HUES48 (cell line): ENCODE measurements around the gene EEF1A2.
A peak's percentile ranks its signal among the peaks of the same experiment; 100 is the strongest.

Experiments used
- H3K27ac ChIP-seq: one replicate; pipeline ENCODE4 v1.7.0; 2013; ENCODE audit warnings: low read depth, low read length, inconsistent platforms
- H3K27me3 ChIP-seq: 2 replicates; pipeline ENCODE4 v1.6.1; 2013; ENCODE audit warnings: mild to moderate bottlenecking, low read length; ENCODE audit not compliant: control insufficient read depth, insufficient read depth
- H3K36me3 ChIP-seq: 2 replicates; pipeline ENCODE4 v1.6.1; 2013; ENCODE audit warnings: low read length; ENCODE audit not compliant: control insufficient read depth, insufficient read depth
- H3K4me1 ChIP-seq: 2 replicates; pipeline ENCODE4 v1.6.1; 2013; ENCODE audit warnings: mild to moderate bottlenecking, low read length; ENCODE audit not compliant: control insufficient read depth, insufficient read depth
- H3K4me3 ChIP-seq: 2 replicates; pipeline ENCODE4 v1.5.1; 2013; ENCODE audit warnings: mild to moderate bottlenecking, low read depth, low read length
- H3K9ac ChIP-seq: 2 replicates; pipeline ENCODE4 v1.6.1; 2013; ENCODE audit warnings: mild to moderate bottlenecking, low read depth, low read length, moderate library complexity
- H3K9me3 ChIP-seq: 2 replicates; pipeline ENCODE4 v1.6.1; 2013; ENCODE audit warnings: low read length; ENCODE audit not compliant: control insufficient read depth, insufficient read depth

EEF1A2 gene

GRCh38 chr20:63492518-63492917 lies 6.4 kb downstream of the EEF1A2 start:
- peaks cover 7% of the 10 kb centered on the region; the same call in 1 of the 2 replicates for H3K4me1 ChIP-seq
- no peak overlapping the region for H3K27ac ChIP-seq
- H3K36me3 ChIP-seq, result peaks cover 12% of the 10 kb centered on the region
- no peak overlapping the region for H3K9ac ChIP-seq
- no peak overlapping the region for H3K4me3 ChIP-seq
- H3K9me3 ChIP-seq, result no peaks in the 10 kb centered on the region
- peaks cover 30% of the 10 kb centered on the region for H3K27me3 ChIP-seq

GRCh38 chr20:63491635-63492230 lies 7.2 kb downstream of the EEF1A2 start:
- Histone ChIP-seq H3K9me3 (no peaks in the 10 kb centered on the region), H3K4me1 (peaks cover 7% of the 10 kb centered on the region; the same call in 1 of the 2 replicates), H3K36me3 (peaks cover 12% of the 10 kb centered on the region), H3K27ac (no peak overlapping the region), H3K4me3 (no peak overlapping the region), H3K9ac (no peak overlapping the region), H3K27me3 (peaks cover 27% of the 10 kb centered on the region)

GRCh38 chr20:63491078-63491477 lies 7.8 kb downstream of the EEF1A2 start:
- Histone ChIP-seq H3K36me3 (peaks cover 12% of the 10 kb centered on the region), H3K4me1 (peaks cover 3% of the 10 kb centered on the region; the same call in 1 of the 2 replicates), H3K9me3 (no peaks in the 10 kb centered on the region), H3K4me3 (no peak overlapping the region), H3K27me3 (peaks cover 21% of the 10 kb centered on the region), H3K27ac (no peak overlapping the region), H3K9ac (no peak overlapping the region)

- peaks cover 12% of the 10 kb centered on the region for H3K36me3 ChIP-seq
- no peak overlapping the region for H3K4me3 ChIP-seq
- H3K9me3 ChIP-seq, result no peaks in the 10 kb centered on the region
- no peak overlapping the region for H3K9ac ChIP-seq
- no peak overlapping the region for H3K27ac ChIP-seq
- H3K27me3 ChIP-seq, result peaks cover 21% of the 10 kb centered on the region
- H3K4me1 ChIP-seq, result peaks cover 3% of the 10 kb centered on the region; the same call in 1 of the 2 replicates
Observed at GRCh38 chr20:63490416-63490815, 8.5 kb downstream of the EEF1A2 start.

GRCh38 chr20:63488315-63489251 lies 10.3 kb downstream of the EEF1A2 start:
- no peak overlapping the region for H3K9ac ChIP-seq
- H3K4me3 ChIP-seq, result peak overlapping the region; percentile 29; the same call in 1 of the 2 replicates

GRCh38 chr20:63487781-63488241 lies 11.1 kb downstream of the EEF1A2 start:
- H3K9me3 ChIP-seq, result no peaks in the 10 kb centered on the region
- H3K27me3 ChIP-seq, result peaks cover 21% of the 10 kb centered on the region
- H3K4me1 ChIP-seq, result peaks cover 3% of the 10 kb centered on the region; the same call in 1 of the 2 replicates
- H3K27ac ChIP-seq, result no peak overlapping the region
- H3K36me3 ChIP-seq, result peaks cover 9% of the 10 kb centered on the region; the same call in 1 of the 2 replicates
- H3K9ac ChIP-seq, result no peak overlapping the region
- peak overlapping the region; percentile 32; the same call in 1 of the 2 replicates for H3K4me3 ChIP-seq

More at GRCh38 chr20:63488315-63489251, 10.3 kb downstream of the EEF1A2 start:
- Histone ChIP-seq H3K9me3 (no peaks in the 10 kb centered on the region), H3K36me3 (peaks cover 9% of the 10 kb centered on the region; the same call in 1 of the 2 replicates), H3K27me3 (peaks cover 21% of the 10 kb centered on the region), H3K4me1 (peaks cover 3% of the 10 kb centered on the region; the same call in 1 of the 2 replicates), H3K27ac (no peak overlapping the region)

- Histone ChIP-seq H3K9me3 (no peaks in the 10 kb centered on the region), H3K27ac (no peak overlapping the region), H3K27me3 (peaks cover 21% of the 10 kb centered on the region), H3K4me1 (peaks cover 3% of the 10 kb centered on the region; the same call in 1 of the 2 replicates), H3K4me3 (no peak overlapping the region), H3K9ac (no peak overlapping the region), H3K36me3 (peaks cover 4% of the 10 kb centered on the region; the same call in 1 of the 2 replicates)
Observed at GRCh38 chr20:63487116-63487764, 11.6 kb downstream of the EEF1A2 start.

GRCh38 chr20:63486300-63486855 lies 12.5 kb downstream of the EEF1A2 start:
- peaks cover 21% of the 10 kb centered on the region for H3K27me3 ChIP-seq
- H3K4me1 ChIP-seq, result peaks cover 11% of the 10 kb centered on the region; the same call in 1 of the 2 replicates
- H3K36me3 ChIP-seq, result 0 out of 2 replicates have a peak, but pooled peaks cover 2% of the 10 kb centered on the region
- no peak overlapping the region for H3K4me3 ChIP-seq
- no peak overlapping the region for H3K27ac ChIP-seq
- H3K9me3 ChIP-seq, result no peaks in the 10 kb centered on the region
- H3K9ac ChIP-seq, result no peak overlapping the region

- Histone ChIP-seq H3K27ac (no peak overlapping the region), H3K9ac (no peak overlapping the region), H3K36me3 (no peaks in the 10 kb centered on the region)
Observed at GRCh38 chr20:63484651-63485403, 14.1 kb downstream of the EEF1A2 start.

GRCh38 chr20:63484236-63484635 lies 14.6 kb downstream of the EEF1A2 start:
- H3K27me3 ChIP-seq, result peaks cover 18% of the 10 kb centered on the region
- no peak overlapping the region for H3K9ac ChIP-seq
- no peaks in the 10 kb centered on the region for H3K36me3 ChIP-seq
- H3K27ac ChIP-seq, result no peak overlapping the region
- H3K4me3 ChIP-seq, result no peak overlapping the region
- H3K9me3 ChIP-seq, result no peaks in the 10 kb centered on the region
- peaks cover 11% of the 10 kb centered on the region; the same call in 1 of the 2 replicates for H3K4me1 ChIP-seq

More at GRCh38 chr20:63484651-63485403, 14.1 kb downstream of the EEF1A2 start:
- Histone ChIP-seq H3K4me1 (peaks cover 11% of the 10 kb centered on the region; the same call in 1 of the 2 replicates), H3K4me3 (no peak overlapping the region), H3K9me3 (no peaks in the 10 kb centered on the region), H3K27me3 (peaks cover 21% of the 10 kb centered on the region)
